Mammary epithelial cell (primary cell): ENCODE data around the gene ARHGAP32.

Experiments
- CTCF ChIP-seq, 2 donors: IDR thresholded peaks in 1 of 2; conservative IDR thresholded peaks in 1 of 2; 2 replicates each; pipeline ENCODE4 v1.5.1; 2011 to 2012; ENCODE audit warnings: inconsistent platforms in 2 of 2, low read length in 2 of 2, mild to moderate bottlenecking in 2 of 2, control low read depth in 1 of 2, low read depth in 1 of 2; ENCODE audit not compliant: insufficient read depth in 1 of 2; ENCODE audit errors: extremely low read depth in 1 of 2
- EZH2 ChIP-seq: IDR thresholded peaks from 2 replicates; pipeline ENCODE4 v1.6.1; 2012; ENCODE audit warnings: low read length, inconsistent platforms, borderline replicate concordance

GRCh38 chr11:129067454-129067853 is 124.7 kb downstream of the ARHGAP32 start:
- TF ChIP-seq CTCF (conservative IDR thresholded peaks at IDR 0.05 in 1 of 2, IDR thresholded peaks at IDR 0.05 in 1 of 2; ENCODE audit: extremely low read depth in 1 of 2, insufficient read depth in 1 of 2, low read depth in 1 of 2, low read length in 2 of 2) (no peak), EZH2 (no peak)
